DOHH2 (cell line): ENCODE results near the gene CDK17.

Experiments
- H3F3A ChIP-seq: fragments of 200-600 bp; sonication (generic), shearing (Covaris generic); 2 replicates; pipeline ENCODE4 v1.6.0; 2016; ENCODE audit warnings: antibody characterized with exemption, mild to moderate bottlenecking; ENCODE audit not compliant: control insufficient read depth, insufficient read depth
- H3K27ac ChIP-seq: fragments of 200-600 bp; sonication (generic); 2 replicates; pipeline ENCODE4 v1.5.1; 2014; ENCODE audit warnings: low read depth, mild to moderate bottlenecking, low read length, moderate library complexity
- H3K27me3 ChIP-seq: fragments of 200-600 bp; sonication (generic); 2 replicates; pipeline ENCODE4 v1.6.1; 2014; ENCODE audit warnings: mild to moderate bottlenecking, low read length, mixed read lengths; ENCODE audit not compliant: control insufficient read depth
- H3K36me3 ChIP-seq: fragments of 200-600 bp; sonication (generic); 2 replicates; pipeline ENCODE4 v1.6.1; 2014; ENCODE audit warnings: mild to moderate bottlenecking, low read length, moderate library complexity, mixed read lengths; ENCODE audit not compliant: control insufficient read depth
- H3K4me1 ChIP-seq: fragments of 200-600 bp; sonication (generic); 2 replicates; pipeline ENCODE4 v1.6.1; 2014; ENCODE audit warnings: mild to moderate bottlenecking, low read length, mixed read lengths; ENCODE audit not compliant: control insufficient read depth
- H3K4me2 ChIP-seq: fragments of 200-600 bp; sonication (generic); 2 replicates; pipeline ENCODE4 v1.6.0; 2014; ENCODE audit warnings: mild to moderate bottlenecking, low read length, moderate library complexity
- H3K4me3 ChIP-seq: fragments of 200-600 bp; sonication (generic); 2 replicates; pipeline ENCODE4 v1.5.1; 2014; ENCODE audit warnings: mild to moderate bottlenecking, low read length, mixed read lengths
- H3K79me2 ChIP-seq: fragments of 200-600 bp; sonication (generic); 2 replicates; pipeline ENCODE4 v1.6.1; 2014; ENCODE audit warnings: mild to moderate bottlenecking, low read length, mixed read lengths; ENCODE audit not compliant: control insufficient read depth
- H3K9me2 ChIP-seq: fragments of 200-600 bp; sonication (generic); replicated peaks from 2 replicates; pipeline ENCODE4 v1.6.1; 2014; ENCODE audit warnings: mild to moderate bottlenecking, low read length, mixed read lengths; ENCODE audit not compliant: control insufficient read depth
- H3K9me3 ChIP-seq: fragments of 200-600 bp; sonication (generic); 2 replicates; pipeline ENCODE4 v1.6.1; 2014; ENCODE audit warnings: antibody characterized with exemption, low read length, mixed read lengths; ENCODE audit not compliant: control insufficient read depth, insufficient read depth
- H4K20me1 ChIP-seq: fragments of 200-600 bp; sonication (generic); 2 replicates; pipeline ENCODE4 v1.6.0; 2014; ENCODE audit warnings: low read depth, mild to moderate bottlenecking, antibody characterized with exemption, low read length, moderate library complexity; ENCODE audit not compliant: control insufficient read depth, insufficient read depth
- EZH2phosphoT487 ChIP-seq: fragments of 200-600 bp; sonication (generic); IDR thresholded peaks from 2 replicates; pipeline ENCODE4 v1.6.1; 2017; ENCODE audit warnings: borderline replicate concordance, mild to moderate bottlenecking, antibody characterized with exemption, low read length, moderate library complexity, mixed read lengths
- TF ChIP-seq, protein P1 (sequence below): fragments of 200-600 bp; sonication (generic); IDR thresholded peaks from one replicate; pipeline ENCODE4 v1.5.1; 2014; ENCODE audit warnings: antibody characterized with exemption, mild to moderate bottlenecking, low read depth, low read length; ENCODE audit not compliant: poor library complexity, severe bottlenecking

Gene CDK17

DNA sequence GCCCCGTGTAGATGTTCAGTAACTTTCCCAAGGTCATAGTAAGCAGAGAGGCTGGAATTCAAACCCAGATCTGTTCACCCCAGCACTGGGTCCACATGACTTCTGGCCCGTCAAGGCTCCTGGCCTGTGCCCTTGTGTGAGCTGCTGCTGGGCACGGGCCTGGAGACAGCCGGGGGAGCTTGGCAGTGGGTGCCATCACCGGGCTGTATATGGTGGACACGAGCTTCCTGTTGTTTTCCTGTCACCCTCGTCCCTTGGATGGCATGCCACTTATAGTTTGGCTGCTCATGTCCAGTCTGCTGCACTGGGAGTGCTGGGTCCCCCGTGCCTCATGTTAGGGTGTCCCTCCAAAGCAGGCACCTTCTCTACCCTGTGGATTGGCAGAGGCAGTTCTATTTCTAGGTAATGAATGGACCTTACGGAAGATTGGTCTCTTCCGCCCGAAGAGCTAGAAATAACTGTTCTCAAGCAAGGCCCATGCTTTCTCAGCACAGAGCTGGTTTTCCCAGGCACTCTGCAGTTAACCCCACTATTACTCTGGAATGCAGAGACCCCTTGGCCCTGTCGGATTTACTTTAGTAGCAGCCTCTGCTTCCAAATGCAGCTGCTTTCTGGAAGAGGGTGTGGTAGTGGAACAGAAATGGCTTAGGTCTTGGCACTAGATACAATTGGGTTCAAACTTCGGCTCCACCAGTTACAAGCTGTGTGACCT is 161.7 kb downstream of the CDK17 start:
- Histone ChIP-seq H3K36me3 (no peaks in the 10 kb centered on the region; the same call in 1 of the 2 replicates), H3K9me2 (no peaks in the 10 kb centered on the region), H3K4me3 (no peak overlapping the region), H3K27me3 (no peaks in the 10 kb centered on the region), H3K4me1 (no peaks in the 10 kb centered on the region), H3K9me3 (no peaks in the 10 kb centered on the region), H3F3A (no peaks in the 10 kb centered on the region), H4K20me1 (0 out of 2 replicates have a peak, but pooled peaks cover 3% of the 10 kb centered on the region), H3K4me2 (no peak overlapping the region), H3K27ac (no peak overlapping the region), H3K79me2 (peaks cover 11% of the 10 kb centered on the region; the same call in 1 of the 2 replicates)
- no peak for TF ChIP-seq EZH2phosphoT487
- TF ChIP-seq, protein P1, sequence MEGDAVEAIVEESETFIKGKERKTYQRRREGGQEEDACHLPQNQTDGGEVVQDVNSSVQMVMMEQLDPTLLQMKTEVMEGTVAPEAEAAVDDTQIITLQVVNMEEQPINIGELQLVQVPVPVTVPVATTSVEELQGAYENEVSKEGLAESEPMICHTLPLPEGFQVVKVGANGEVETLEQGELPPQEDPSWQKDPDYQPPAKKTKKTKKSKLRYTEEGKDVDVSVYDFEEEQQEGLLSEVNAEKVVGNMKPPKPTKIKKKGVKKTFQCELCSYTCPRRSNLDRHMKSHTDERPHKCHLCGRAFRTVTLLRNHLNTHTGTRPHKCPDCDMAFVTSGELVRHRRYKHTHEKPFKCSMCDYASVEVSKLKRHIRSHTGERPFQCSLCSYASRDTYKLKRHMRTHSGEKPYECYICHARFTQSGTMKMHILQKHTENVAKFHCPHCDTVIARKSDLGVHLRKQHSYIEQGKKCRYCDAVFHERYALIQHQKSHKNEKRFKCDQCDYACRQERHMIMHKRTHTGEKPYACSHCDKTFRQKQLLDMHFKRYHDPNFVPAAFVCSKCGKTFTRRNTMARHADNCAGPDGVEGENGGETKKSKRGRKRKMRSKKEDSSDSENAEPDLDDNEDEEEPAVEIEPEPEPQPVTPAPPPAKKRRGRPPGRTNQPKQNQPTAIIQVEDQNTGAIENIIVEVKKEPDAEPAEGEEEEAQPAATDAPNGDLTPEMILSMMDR = no peak

DNA sequence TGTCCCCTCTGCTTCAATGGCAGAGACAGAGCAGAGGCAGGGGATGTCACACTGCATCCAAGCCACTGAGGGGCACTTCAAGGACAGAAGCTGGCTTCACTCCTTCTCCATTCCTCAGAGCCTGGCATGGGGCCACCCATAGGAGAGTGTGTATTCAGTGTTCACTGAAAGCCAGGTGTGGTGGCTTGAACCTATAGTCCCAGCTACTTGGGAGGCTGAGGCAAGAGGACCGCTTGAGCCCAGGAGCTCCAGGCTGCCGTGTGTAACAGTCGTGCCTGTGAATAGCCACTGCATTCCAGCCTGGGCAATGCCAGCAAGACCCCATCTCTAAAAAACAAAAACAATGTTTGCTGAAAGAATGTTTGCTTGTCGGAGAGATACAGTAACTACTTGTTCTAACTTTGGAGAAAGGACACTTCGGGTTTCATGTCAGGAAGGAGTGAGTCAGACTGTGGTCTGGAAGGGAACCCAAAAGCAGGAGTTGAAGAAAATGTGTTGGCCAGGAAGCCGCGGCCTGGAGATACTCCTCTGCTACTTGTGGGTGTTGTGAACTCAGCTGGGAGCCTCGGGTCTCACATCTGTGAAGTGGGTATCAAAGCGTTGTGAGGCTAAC is 162.7 kb downstream of the CDK17 start:
- TF ChIP-seq, protein P1 = no peak
- no peak for TF ChIP-seq EZH2phosphoT487
- no peaks in the 10 kb centered on the region for H3K9me2 ChIP-seq
- H3K4me2 ChIP-seq = no peak overlapping the region
- H3F3A ChIP-seq = no peaks in the 10 kb centered on the region
- H3K4me3 ChIP-seq = no peak overlapping the region
- H3K36me3 ChIP-seq = no peaks in the 10 kb centered on the region; the same call in 1 of the 2 replicates
- H3K79me2 ChIP-seq = peaks cover 11% of the 10 kb centered on the region; the same call in 1 of the 2 replicates
- 0 out of 2 replicates have a peak, but pooled peaks cover 3% of the 10 kb centered on the region for H4K20me1 ChIP-seq
- no peaks in the 10 kb centered on the region for H3K9me3 ChIP-seq
- H3K4me1 ChIP-seq = no peaks in the 10 kb centered on the region
- no peak overlapping the region for H3K27ac ChIP-seq
- H3K27me3 ChIP-seq = no peaks in the 10 kb centered on the region

DNA sequence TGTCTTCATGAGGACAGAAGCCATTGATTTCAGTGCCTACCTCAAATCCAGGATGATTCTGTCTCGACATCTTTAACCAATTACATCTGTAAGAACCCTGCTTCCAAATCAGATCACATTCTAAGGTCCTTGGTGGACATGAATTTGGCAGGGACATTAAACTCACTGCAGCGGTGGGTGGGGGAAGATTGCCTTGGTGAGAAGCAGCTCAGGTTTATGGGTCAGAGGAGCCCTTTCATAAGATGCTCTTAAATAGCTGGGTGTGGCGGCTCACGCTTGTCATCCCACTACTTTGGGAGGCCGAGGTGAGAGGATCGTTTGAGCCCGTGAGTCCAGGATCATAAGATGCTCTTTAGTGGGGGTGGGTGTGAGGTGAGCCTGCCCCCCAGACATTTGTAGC is 163.2 kb downstream of the CDK17 start:
- Histone ChIP-seq H3K4me3 (no peak overlapping the region), H3K36me3 (no peaks in the 10 kb centered on the region; the same call in 1 of the 2 replicates), H3K9me3 (no peaks in the 10 kb centered on the region), H3K27me3 (no peaks in the 10 kb centered on the region), H3K9me2 (no peaks in the 10 kb centered on the region), H3K4me1 (no peaks in the 10 kb centered on the region), H4K20me1 (0 out of 2 replicates have a peak, but pooled peaks cover 3% of the 10 kb centered on the region), H3F3A (no peaks in the 10 kb centered on the region), H3K27ac (no peak overlapping the region), H3K4me2 (no peak overlapping the region), H3K79me2 (peaks cover 11% of the 10 kb centered on the region; the same call in 1 of the 2 replicates)
- TF ChIP-seq, protein P1 = no peak
- TF ChIP-seq EZH2phosphoT487 = no peak
